Astrocyte (in vitro differentiated cells and primary cell): ENCODE data around the gene MYBBP1A. TPM values are rescaled to one million over a fixed set of nuclear protein-coding genes. Genes with fewer than 3 reads are reported as not detected.
A peak's percentile ranks its signal among the peaks of the same experiment; 100 is the strongest.

Experiments
- DNase-seq: peaks from one replicate; pipeline ENCODE4 v3.0.0-alpha.2; 2010; ENCODE audit warnings: low read depth
- FAIRE-seq: peaks from 2 replicates; lab custom pipeline; 2011; peaks lifted over from hg19 to GRCh38; lab: Jason Lieb, UNC
- H2AFZ ChIP-seq: 2 replicates; pipeline ENCODE4 v1.6.0; 2012; ENCODE audit warnings: low read depth, low read length, inconsistent platforms
- H3K27ac ChIP-seq: 2 replicates; pipeline ENCODE4 v1.5.1; 2011; ENCODE audit warnings: low read depth, low read length, inconsistent platforms
- H3K27me3 ChIP-seq: 2 replicates; pipeline ENCODE4 v1.6.0; 2011; ENCODE audit warnings: low read length, inconsistent platforms; ENCODE audit not compliant: insufficient read depth
- H3K36me3 ChIP-seq: 2 replicates; pipeline ENCODE4 v1.5.1; 2011; ENCODE audit warnings: low read length, inconsistent platforms; ENCODE audit not compliant: insufficient read depth
- H3K4me1 ChIP-seq: 2 replicates; pipeline ENCODE4 v1.5.1; 2011; ENCODE audit warnings: low read length, inconsistent platforms; ENCODE audit not compliant: insufficient read depth
- H3K4me2 ChIP-seq: 2 replicates; pipeline ENCODE4 v1.6.0; 2012; ENCODE audit warnings: low read length, inconsistent platforms
- H3K4me3 ChIP-seq: 2 replicates; pipeline ENCODE4 v1.5.1; 2011; ENCODE audit warnings: low read depth, mild to moderate bottlenecking, low read length, inconsistent platforms; ENCODE audit not compliant: insufficient read depth
- H3K79me2 ChIP-seq: 2 replicates; pipeline ENCODE4 v1.6.0; 2012; ENCODE audit warnings: mild to moderate bottlenecking, low read length, inconsistent platforms; ENCODE audit not compliant: insufficient read depth
- H3K9ac ChIP-seq: 2 replicates; pipeline ENCODE4 v1.6.0; 2012; ENCODE audit warnings: mild to moderate bottlenecking, low read length, inconsistent platforms
- H3K9me3 ChIP-seq: 2 replicates; pipeline ENCODE4 v1.5.1; 2012; ENCODE audit warnings: low read depth, mild to moderate bottlenecking, low read length, inconsistent platforms; ENCODE audit not compliant: insufficient read depth
- H4K20me1 ChIP-seq: 2 replicates; pipeline ENCODE4 v1.6.0; 2012; ENCODE audit warnings: low read length, inconsistent platforms; ENCODE audit not compliant: insufficient read depth
- H3K27ac Mint-ChIP-seq: one replicate; pipeline ENCODE4 v1.8.0; 2021; ENCODE audit warnings: mild to moderate bottlenecking, mixed read lengths; ENCODE audit not compliant: unreplicated experiment
- H3K27me3 Mint-ChIP-seq: one replicate; pipeline ENCODE4 v1.8.0; 2021; ENCODE audit warnings: low read depth, mixed read lengths; ENCODE audit not compliant: unreplicated experiment
- H3K36me3 Mint-ChIP-seq: one replicate; pipeline ENCODE4 v1.8.0; 2021; ENCODE audit warnings: low read depth, mixed read lengths; ENCODE audit not compliant: unreplicated experiment
- H3K4me1 Mint-ChIP-seq: one replicate; pipeline ENCODE4 v1.8.0; 2021; ENCODE audit warnings: low read depth, mixed read lengths; ENCODE audit not compliant: unreplicated experiment
- H3K4me3 Mint-ChIP-seq: one replicate; pipeline ENCODE4 v1.8.0; 2021; ENCODE audit warnings: mild to moderate bottlenecking, moderate library complexity, mixed read lengths; ENCODE audit not compliant: unreplicated experiment
- H3K9me3 Mint-ChIP-seq: one replicate; pipeline ENCODE4 v1.8.0; 2021; ENCODE audit warnings: mild to moderate bottlenecking, mixed read lengths; ENCODE audit not compliant: unreplicated experiment
- CTCF ChIP-seq: IDR thresholded peaks from 2 replicates; pipeline ENCODE4 v1.5.1; 2011; ENCODE audit warnings: low read depth, mild to moderate bottlenecking, inconsistent platforms, low read length, moderate library complexity; ENCODE audit not compliant: insufficient read depth
- EZH2 ChIP-seq: IDR thresholded peaks from 2 replicates; pipeline ENCODE4 v1.6.1; 2012; ENCODE audit warnings: mild to moderate bottlenecking, low read length, inconsistent platforms; ENCODE audit not compliant: insufficient read depth
- total RNA-seq: library from RNA; stranded (reverse); gene quantifications from 2 replicates; pipeline ENCODE4 v1.2.1, GENCODE V29; 2021

Gene MYBBP1A
- total RNA-seq, 1 donor from 2014 or later, result 71.1 TPM

- Mint-ChIP-seq H3K36me3 (no peaks in the 10 kb centered on the region), H3K27ac (no peak overlapping the region), H3K4me3 (peak overlapping the region; percentile 77), H3K27me3 (peaks cover 66% of the 10 kb centered on the region), H3K4me1 (peaks cover 1% of the 10 kb centered on the region), H3K9me3 (peaks cover 3% of the 10 kb centered on the region)
- no peaks in the 10 kb centered on the region for H3K36me3 ChIP-seq
- H3K79me2 ChIP-seq, result no peaks in the 10 kb centered on the region
- H4K20me1 ChIP-seq, result no peaks in the 10 kb centered on the region
- FAIRE-seq, result no peak
- no peak overlapping the region for H3K27ac ChIP-seq
- H2AFZ ChIP-seq, result no peak overlapping the region
- H3K9me3 ChIP-seq, result no peaks in the 10 kb centered on the region
- peaks cover 2% of the 10 kb centered on the region for H3K4me1 ChIP-seq
- H3K27me3 ChIP-seq, result peaks cover 43% of the 10 kb centered on the region
- DNase-seq, result no peak
- no peak overlapping the region for H3K4me3 ChIP-seq
- no peak overlapping the region for H3K9ac ChIP-seq
- H3K4me2 ChIP-seq, result peak overlapping the region; percentile 48
- TF ChIP-seq EZH2 (no peak), CTCF (no peak)
Measured at GRCh38 chr17:4583782-4584100, 28.6 kb upstream of the MYBBP1A start.

GRCh38 chr17:4583206-4583605, 28.0 kb upstream of the MYBBP1A start:
- H3K27ac Mint-ChIP-seq, result no peak overlapping the region
- H3K4me3 Mint-ChIP-seq, result no peak overlapping the region
- H4K20me1 ChIP-seq, result no peaks in the 10 kb centered on the region
- no peaks in the 10 kb centered on the region for H3K36me3 ChIP-seq
- peaks cover 2% of the 10 kb centered on the region for H3K4me1 ChIP-seq
- no peak overlapping the region for H2AFZ ChIP-seq
- TF ChIP-seq EZH2, result no peak
- TF ChIP-seq CTCF, result no peak
- peaks cover 62% of the 10 kb centered on the region for H3K27me3 Mint-ChIP-seq
- H3K4me2 ChIP-seq, result no peak overlapping the region
- H3K27ac ChIP-seq, result no peak overlapping the region
- no peaks in the 10 kb centered on the region for H3K9me3 ChIP-seq
- no peaks in the 10 kb centered on the region for H3K79me2 ChIP-seq
- peaks cover 3% of the 10 kb centered on the region for H3K9me3 Mint-ChIP-seq
- FAIRE-seq, result no peak
- peaks cover 1% of the 10 kb centered on the region for H3K4me1 Mint-ChIP-seq
- no peak overlapping the region for H3K4me3 ChIP-seq
- H3K9ac ChIP-seq, result no peak overlapping the region
- H3K36me3 Mint-ChIP-seq, result no peaks in the 10 kb centered on the region
- peaks cover 43% of the 10 kb centered on the region for H3K27me3 ChIP-seq
- DNase-seq, result no peak

- FAIRE-seq, result no peak
- Mint-ChIP-seq H3K4me1 (peaks cover 1% of the 10 kb centered on the region), H3K4me3 (no peak overlapping the region)
Measured at GRCh38 chr17:4582691-4583090, 27.5 kb upstream of the MYBBP1A start.

More at GRCh38 chr17:4582691-4583090, 27.5 kb upstream of the MYBBP1A start:
- no peak overlapping the region for H2AFZ ChIP-seq
- peaks cover 3% of the 10 kb centered on the region for H3K9me3 Mint-ChIP-seq
- no peaks in the 10 kb centered on the region for H3K36me3 Mint-ChIP-seq
- no peaks in the 10 kb centered on the region for H3K79me2 ChIP-seq
- peaks cover 2% of the 10 kb centered on the region for H3K4me1 ChIP-seq
- TF ChIP-seq CTCF (no peak), EZH2 (peak; percentile 39)
- H3K27me3 Mint-ChIP-seq, result peaks cover 57% of the 10 kb centered on the region
- H4K20me1 ChIP-seq, result no peaks in the 10 kb centered on the region
- no peak overlapping the region for H3K4me3 ChIP-seq
- no peak overlapping the region for H3K27ac Mint-ChIP-seq
- H3K36me3 ChIP-seq, result no peaks in the 10 kb centered on the region
- H3K27ac ChIP-seq, result no peak overlapping the region
- H3K27me3 ChIP-seq, result peaks cover 43% of the 10 kb centered on the region
- H3K9ac ChIP-seq, result no peak overlapping the region
- H3K4me2 ChIP-seq, result no peak overlapping the region
- no peak for DNase-seq
- H3K9me3 ChIP-seq, result no peaks in the 10 kb centered on the region
